Epithelial cell of esophagus (primary cell): ENCODE results near the gene IFIT1B.
A peak's percentile ranks its signal among the peaks of the same experiment; 100 is the strongest.

Experiments
- DNase-seq: peaks from one replicate; pipeline ENCODE4 v3.0.0; 2010; ENCODE audit warnings: low read depth
- H3K4me3 ChIP-seq: 2 replicates; pipeline ENCODE4 v1.5.1; 2011; ENCODE audit warnings: mild to moderate bottlenecking, low read length, control low read depth
- TF ChIP-seq, protein P1 (sequence below): IDR thresholded peaks from 2 replicates; pipeline ENCODE4 v1.5.1; 2011; ENCODE audit warnings: low read depth, mild to moderate bottlenecking, low read length, control low read depth, inconsistent platforms; ENCODE audit not compliant: insufficient read depth; ENCODE audit errors: missing control alignments

IFIT1B gene

DNA sequence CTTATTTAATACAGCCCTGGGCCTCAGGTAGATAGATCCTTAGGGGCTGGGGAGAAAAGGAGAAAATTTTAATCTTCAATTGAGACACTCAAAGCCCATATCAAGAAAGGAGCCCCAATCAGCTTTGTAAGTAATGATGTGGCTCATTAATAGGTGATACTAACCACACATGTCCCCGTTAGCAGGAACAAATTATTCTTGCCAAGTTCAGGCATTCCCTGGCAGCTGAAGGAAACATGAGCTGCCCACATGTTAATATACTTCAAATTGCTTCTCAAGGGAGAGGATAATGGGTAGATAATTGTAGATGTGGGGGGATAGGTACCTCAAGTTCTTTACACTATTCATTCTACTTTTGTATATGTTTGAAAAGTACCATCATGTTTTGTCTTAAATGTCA is 51.0 kb downstream of the IFIT1B start:
- TF ChIP-seq, protein P1, sequence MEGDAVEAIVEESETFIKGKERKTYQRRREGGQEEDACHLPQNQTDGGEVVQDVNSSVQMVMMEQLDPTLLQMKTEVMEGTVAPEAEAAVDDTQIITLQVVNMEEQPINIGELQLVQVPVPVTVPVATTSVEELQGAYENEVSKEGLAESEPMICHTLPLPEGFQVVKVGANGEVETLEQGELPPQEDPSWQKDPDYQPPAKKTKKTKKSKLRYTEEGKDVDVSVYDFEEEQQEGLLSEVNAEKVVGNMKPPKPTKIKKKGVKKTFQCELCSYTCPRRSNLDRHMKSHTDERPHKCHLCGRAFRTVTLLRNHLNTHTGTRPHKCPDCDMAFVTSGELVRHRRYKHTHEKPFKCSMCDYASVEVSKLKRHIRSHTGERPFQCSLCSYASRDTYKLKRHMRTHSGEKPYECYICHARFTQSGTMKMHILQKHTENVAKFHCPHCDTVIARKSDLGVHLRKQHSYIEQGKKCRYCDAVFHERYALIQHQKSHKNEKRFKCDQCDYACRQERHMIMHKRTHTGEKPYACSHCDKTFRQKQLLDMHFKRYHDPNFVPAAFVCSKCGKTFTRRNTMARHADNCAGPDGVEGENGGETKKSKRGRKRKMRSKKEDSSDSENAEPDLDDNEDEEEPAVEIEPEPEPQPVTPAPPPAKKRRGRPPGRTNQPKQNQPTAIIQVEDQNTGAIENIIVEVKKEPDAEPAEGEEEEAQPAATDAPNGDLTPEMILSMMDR = no peak
- DNase-seq = no peak
- H3K4me3 ChIP-seq = no peak overlapping the region

GRCh38 chr10:89431977-89432376 is 54.1 kb downstream of the IFIT1B start:
- peak; percentile 88 for DNase-seq
- no peak overlapping the region for H3K4me3 ChIP-seq
- TF ChIP-seq, protein P1 = no peak
